GM13976 (cell line): ENCODE results near the gene ZWILCH.

Experiments
- DNase-seq: peaks from one replicate; pipeline ENCODE4 v3.0.0; 2012; ENCODE audit warnings: low spot score
- in situ Hi-C: fragments of 300-500 bp; cut with MboI; formaldehyde crosslinking; loops from one replicate; pipeline ENCODE4 v1.12.0; 2022; ENCODE audit warnings: low sequenced_read_pairs, mixed read lengths, inconsistent platforms; ENCODE audit not compliant: unreplicated experiment
- TF ChIP-seq, protein P1 (sequence below): IDR thresholded peaks from 2 replicates; pipeline ENCODE4 v1.5.1; 2012; ENCODE audit warnings: borderline replicate concordance, mild to moderate bottlenecking; ENCODE audit not compliant: insufficient read depth; ENCODE audit errors: extremely low read depth, missing control alignments, control extremely low read depth

The ZWILCH gene

DNA sequence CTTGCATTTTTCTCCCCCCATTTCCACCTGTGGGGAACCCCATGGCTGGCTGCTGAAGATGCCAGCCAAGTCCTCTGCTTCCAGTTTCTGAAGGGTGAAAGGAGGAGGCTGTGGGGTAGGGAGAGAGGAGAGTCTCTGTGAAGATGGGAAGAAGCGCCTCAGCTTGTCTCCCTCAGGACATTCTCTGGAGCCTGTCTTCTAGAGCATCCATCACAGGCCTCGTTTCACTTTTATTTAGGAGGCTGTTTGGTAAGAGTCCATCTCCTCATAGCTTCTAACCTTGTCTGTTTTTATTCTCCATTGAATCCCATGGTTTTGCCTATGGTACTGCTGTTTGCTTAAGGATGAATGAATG, 69.4 kb downstream of the ZWILCH start:
- in situ Hi-C loops, result no loop called here
- DNase-seq, result no peak
- TF ChIP-seq, protein P1, sequence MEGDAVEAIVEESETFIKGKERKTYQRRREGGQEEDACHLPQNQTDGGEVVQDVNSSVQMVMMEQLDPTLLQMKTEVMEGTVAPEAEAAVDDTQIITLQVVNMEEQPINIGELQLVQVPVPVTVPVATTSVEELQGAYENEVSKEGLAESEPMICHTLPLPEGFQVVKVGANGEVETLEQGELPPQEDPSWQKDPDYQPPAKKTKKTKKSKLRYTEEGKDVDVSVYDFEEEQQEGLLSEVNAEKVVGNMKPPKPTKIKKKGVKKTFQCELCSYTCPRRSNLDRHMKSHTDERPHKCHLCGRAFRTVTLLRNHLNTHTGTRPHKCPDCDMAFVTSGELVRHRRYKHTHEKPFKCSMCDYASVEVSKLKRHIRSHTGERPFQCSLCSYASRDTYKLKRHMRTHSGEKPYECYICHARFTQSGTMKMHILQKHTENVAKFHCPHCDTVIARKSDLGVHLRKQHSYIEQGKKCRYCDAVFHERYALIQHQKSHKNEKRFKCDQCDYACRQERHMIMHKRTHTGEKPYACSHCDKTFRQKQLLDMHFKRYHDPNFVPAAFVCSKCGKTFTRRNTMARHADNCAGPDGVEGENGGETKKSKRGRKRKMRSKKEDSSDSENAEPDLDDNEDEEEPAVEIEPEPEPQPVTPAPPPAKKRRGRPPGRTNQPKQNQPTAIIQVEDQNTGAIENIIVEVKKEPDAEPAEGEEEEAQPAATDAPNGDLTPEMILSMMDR, result no peak

DNA sequence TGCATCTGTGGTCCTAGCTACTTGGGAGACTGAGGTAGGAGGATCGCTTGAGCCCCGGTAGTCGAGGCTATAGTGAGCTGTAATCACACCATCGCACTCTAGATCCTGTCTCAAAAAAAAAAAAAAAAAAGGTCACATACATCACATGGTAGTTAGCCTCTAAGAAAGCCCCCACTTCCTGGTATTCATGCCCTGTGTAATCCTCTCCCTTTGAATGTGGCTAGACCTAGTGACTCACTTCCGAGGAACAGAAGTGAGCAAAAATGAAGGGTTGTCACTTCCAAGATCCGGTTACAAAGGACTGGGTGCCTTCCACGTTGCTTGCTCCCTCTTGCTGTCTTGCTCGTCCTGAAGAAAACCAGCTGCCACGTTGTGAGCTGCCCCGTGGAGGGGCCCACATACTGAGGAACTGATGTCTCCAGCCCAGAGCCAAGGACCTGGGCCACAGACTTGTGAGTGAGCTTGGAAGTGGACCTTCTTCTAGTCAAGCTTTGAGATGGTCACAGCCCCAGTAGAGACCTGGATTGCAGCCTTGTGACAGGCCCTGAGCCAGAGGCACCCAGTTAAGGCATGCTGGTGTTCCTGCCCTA, 73.3 kb downstream of the ZWILCH start:
- in situ Hi-C loops, result no loop called here
- no peak for DNase-seq
- TF ChIP-seq, protein P1, result no peak

DNA sequence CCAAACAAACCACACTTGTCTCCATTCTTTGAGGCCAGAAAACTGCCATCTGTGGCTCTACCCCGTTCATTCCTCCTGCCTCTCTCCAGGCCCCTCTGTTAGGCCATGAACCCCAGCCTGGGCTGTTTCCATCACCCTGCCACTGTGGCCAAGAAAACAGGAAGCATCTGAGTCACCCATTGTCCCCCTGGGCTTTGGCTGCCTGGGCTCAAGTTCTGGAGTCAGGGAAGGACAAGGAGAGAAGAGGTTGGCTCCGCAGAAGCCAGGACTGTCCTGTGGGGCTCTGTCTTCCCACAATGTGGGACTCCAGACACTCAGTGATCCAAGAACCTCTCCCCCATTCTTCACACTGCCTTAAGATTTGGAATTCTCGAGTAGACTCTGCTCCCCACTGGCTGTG, 75.5 kb downstream of the ZWILCH start:
- in situ Hi-C loops, result no loop called here
- DNase-seq, result no peak
- TF ChIP-seq, protein P1, result no peak

DNA sequence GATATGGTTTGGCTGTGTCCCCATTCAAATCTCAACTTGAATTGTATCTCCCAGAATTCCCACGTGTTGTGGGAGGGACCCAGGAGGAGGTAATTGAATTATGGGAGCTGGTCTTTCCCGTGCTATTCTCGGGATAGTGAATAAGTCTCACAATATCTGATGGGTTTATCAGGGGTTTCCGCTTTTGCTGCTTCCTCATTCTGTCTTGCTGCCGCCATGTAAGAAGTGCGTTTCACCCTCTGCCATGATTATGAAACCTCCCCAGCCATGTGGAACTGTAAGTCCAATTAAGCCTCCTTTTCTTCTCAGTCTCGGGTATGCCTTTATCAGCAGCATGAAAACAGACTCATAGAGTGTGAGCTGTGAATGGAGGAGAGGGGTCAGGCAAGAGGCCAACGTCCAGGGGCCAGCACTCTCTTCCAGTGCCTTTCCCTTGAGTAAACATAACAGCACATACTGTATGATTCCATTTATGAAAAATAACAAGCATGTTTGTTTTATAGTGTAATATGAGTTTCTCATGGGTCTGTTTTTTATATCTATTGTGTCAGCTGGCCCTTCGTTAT, 76.9 kb downstream of the ZWILCH start:
- in situ Hi-C loops, result no loop called here
- DNase-seq, result no peak

DNA sequence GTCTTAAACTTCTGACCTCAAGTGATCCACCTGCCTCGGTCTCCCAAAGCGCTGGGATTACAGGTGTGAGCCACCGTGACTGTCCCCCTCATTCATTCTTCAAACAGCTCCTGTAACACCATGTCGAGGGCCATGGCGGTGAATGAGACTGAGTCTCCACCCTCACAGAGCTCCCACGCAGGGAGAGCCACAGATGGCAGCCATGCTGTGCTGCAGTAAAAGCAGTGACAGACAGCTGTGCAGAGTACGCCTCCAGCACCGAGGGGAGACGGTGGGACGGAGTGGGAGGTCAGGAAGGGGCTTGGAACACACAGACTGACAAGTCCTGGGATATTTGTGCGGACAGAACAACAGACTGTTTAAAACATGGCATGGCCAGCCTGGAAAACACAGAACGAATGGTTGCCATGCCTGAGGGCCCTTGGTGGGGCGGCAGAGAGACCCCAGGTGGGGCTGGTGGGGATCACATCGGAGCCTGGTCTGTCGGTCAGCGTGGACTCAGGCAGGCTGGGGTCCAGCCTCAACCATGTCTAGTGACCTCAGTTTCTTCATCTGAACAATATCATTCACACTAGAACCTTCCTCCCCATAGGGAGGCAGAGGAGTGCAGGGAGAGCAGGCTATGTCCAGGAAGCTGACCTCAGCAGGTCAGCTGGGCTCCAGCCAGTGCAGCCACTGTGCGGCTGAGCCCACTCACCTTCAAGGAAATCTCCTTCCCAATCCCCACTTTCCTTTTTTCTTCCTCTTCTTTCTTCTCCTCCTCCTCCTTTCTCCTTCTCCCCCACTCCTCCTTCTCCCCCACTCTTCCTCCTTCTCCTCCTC, 81.2 kb downstream of the ZWILCH start:
- DNase-seq, result no peak
- in situ Hi-C loops, result no loop called here
- TF ChIP-seq, protein P1, result no peak

More for the DNA sequence above, 76.9 kb downstream of the ZWILCH start:
- TF ChIP-seq, protein P1, result no peak

DNA sequence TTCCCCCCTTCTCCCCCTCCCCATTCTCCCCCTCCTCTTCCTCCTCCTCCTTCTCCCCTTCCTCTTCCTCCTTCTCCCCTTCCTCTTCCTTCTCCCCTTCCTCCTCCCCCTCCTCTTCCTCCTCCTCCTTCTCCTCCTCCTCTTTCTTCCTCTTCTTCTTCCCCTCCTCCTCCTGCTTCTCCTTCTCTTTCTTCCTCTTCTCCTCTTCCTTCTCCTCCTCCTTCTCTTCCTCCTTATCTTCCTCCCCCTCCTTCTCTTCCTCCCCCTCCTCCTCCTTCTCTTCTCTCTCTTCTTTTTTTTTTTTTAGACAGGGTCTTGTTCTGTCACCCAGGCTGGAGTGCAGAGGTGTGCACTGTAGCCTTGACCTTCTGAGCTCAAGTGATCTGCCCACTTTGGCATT, 81.9 kb downstream of the ZWILCH start:
- DNase-seq, result no peak
- in situ Hi-C loops, result no loop called here
- TF ChIP-seq, protein P1, result no peak
